Memory B cell (primary cell): ENCODE results near the gene CAMK2B.
A peak's percentile ranks its signal among the peaks of the same experiment; 100 is the strongest.
"Not testable (repeated sequence)": the region's sequence is repeated elsewhere in the genome, so short reads cannot be mapped to it uniquely, and the experiment has no call there.

Experiments used
- ATAC-seq: fragments of 150-1000 bp; cut with Tn5 transposase; 2 replicates; pipeline ENCODE4 v1.10.0; 2021; ENCODE audit warnings: low read depth, mild to moderate bottlenecking, moderate library complexity
- DNase-seq, 2 donors: peaks; one replicate each; pipeline ENCODE4 v3.0.0; 2022; ENCODE audit warnings: low spot score in 2 of 2
- H3K27ac Mint-ChIP-seq: one replicate; pipeline ENCODE4 v1.8.0; 2022; ENCODE audit warnings: mild to moderate bottlenecking, moderate library complexity, mixed read lengths
- H3K27me3 Mint-ChIP-seq: one replicate; pipeline ENCODE4 v1.8.0; 2022; ENCODE audit warnings: mixed read lengths
- H3K36me3 Mint-ChIP-seq: one replicate; pipeline ENCODE4 v1.8.0; 2022; ENCODE audit warnings: mild to moderate bottlenecking, mixed read lengths
- H3K4me1 Mint-ChIP-seq: one replicate; pipeline ENCODE4 v1.8.0; 2022; ENCODE audit warnings: mixed read lengths
- H3K4me3 Mint-ChIP-seq: one replicate; pipeline ENCODE4 v1.8.0; 2022; ENCODE audit warnings: mild to moderate bottlenecking, moderate library complexity, mixed read lengths
- H3K9me3 Mint-ChIP-seq: one replicate; pipeline ENCODE4 v1.8.0; 2022; ENCODE audit warnings: mixed read lengths

CAMK2B gene

DNA sequence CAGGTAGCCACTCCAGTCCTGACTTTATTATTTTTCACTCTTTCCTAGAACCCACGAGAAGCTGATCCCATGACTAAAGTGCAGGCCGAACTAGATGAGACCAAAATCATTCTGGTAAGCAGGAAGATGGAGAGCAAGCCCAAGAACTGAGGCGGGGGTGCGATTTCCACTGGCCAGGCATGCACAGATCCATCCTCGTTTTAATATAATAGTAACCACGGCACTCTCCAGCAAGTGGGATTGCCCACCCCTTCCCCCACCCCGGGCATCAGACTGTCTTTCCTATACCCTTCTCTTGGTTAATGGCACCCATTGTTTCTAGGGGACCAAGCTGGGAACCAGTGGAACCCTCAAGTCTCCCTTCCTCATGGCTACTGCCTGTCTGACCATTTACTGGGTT is 117.3 kb downstream of the CAMK2B start:
- Mint-ChIP-seq H3K27me3 (no peaks in the 10 kb centered on the region), H3K4me1 (peaks cover 8% of the 10 kb centered on the region), H3K27ac (no peak overlapping the region), H3K4me3 (no peak overlapping the region), H3K36me3 (peaks cover 37% of the 10 kb centered on the region), H3K9me3 (no peaks in the 10 kb centered on the region)
- no peak for DNase-seq
- no peak for ATAC-seq

DNA sequence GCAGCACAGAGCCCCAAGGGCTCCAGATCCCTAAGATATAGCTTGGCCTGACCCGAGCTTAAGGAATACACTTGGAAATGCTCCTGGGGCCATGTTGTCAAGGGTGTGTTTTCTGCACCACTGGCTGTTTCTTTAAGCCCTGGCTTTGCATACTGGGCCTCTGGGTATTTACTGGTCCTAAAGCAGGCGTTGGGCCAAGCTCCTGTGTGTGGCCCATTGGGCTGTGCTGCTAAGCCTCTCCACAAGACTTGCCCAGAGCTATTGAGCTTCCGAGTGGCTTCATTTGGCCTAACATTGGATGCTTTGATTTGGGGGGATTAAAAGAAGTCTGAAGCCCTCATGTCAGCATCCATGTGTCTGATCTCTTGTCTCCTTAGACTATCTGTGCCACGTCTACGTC is 119.4 kb downstream of the CAMK2B start:
- ATAC-seq (no peak), DNase-seq (no peak)
- peaks cover 15% of the 10 kb centered on the region for H3K4me1 Mint-ChIP-seq
- peaks cover 32% of the 10 kb centered on the region for H3K36me3 Mint-ChIP-seq
- no peaks in the 10 kb centered on the region for H3K27me3 Mint-ChIP-seq
- no peak overlapping the region for H3K27ac Mint-ChIP-seq
- no peak overlapping the region for H3K4me3 Mint-ChIP-seq
- H3K9me3 Mint-ChIP-seq: no peaks in the 10 kb centered on the region

DNA sequence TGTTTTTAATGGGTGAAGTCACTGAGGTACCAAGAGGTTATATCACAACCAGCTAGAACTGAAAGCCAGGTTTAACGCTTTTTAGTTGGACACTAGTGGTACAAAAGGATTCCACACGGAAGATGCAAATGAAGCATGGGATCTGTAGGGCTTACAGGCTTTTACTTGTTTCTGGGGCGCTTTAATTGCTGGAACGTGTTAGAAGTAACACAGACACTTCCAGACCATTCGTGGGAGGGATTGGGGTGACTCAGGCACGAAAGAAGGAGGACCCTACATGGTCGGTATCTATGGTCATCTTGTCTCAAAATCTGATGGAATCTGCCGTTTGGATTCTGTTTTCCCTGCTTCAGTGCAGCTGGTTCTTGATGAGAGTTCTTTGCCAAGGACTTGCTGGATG is 123.6 kb downstream of the CAMK2B start:
- H3K9me3 Mint-ChIP-seq: no peaks in the 10 kb centered on the region
- H3K4me1 Mint-ChIP-seq: peaks cover 16% of the 10 kb centered on the region
- H3K27me3 Mint-ChIP-seq: no peaks in the 10 kb centered on the region
- DNase-seq (no peak), ATAC-seq (no peak)
- peaks cover 15% of the 10 kb centered on the region for H3K36me3 Mint-ChIP-seq
- peak overlapping the region; percentile 90 for H3K4me3 Mint-ChIP-seq
- H3K27ac Mint-ChIP-seq: no peak overlapping the region

DNA sequence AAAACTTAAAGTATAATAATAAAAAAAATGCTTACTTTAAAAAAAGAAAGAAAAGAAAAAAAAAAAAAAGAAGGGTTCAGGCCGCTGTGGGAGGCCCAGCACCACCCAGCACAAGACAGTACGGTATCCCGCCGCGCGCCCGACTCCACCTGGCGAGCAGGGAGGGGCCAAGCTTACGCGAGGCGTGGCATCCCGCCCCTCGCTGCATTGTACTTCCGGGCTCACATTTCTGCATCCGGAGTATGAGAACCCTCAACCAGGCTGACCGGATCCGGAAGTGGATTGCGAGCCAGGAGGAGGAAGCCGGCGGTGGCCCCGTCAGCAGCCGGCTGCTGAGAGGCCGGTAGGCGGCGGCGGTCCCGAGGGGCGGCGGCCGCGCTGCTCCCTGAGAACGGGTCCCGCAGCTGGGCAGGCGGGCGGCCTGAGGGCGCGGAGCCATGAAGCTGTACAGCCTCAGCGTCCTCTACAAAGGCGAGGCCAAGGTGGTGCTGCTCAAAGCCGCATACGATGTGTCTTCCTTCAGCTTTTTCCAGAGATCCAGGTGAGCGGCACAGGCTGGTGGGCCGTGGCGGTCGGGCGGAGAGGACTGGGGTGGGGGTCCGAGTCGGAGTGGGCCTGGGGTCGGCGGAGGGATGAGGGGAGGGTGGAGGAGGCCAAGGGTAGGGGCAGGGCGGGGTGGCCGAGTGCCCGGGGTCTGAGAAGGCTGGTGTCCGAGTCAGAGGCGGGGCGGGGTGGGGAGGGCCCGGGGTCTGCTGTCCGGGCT is 124.5 kb downstream of the CAMK2B start, which contains the start of gene YKT6:
Gene YKT6, plus strand, starts transcription at position 280 of the 763 bp plus-strand sequence. Its CDS starts 158 bp downstream, at position 438.
- Mint-ChIP-seq H3K9me3 (no peaks in the 10 kb centered on the region), H3K4me3 (peak within 1 kb of the TSS; percentile 90), H3K27me3 (no peaks in the 10 kb centered on the region), H3K36me3 (peaks cover 12% of the 10 kb centered on the region), H3K27ac (peak within 1 kb of the TSS; percentile 88), H3K4me1 (peaks cover 19% of the 10 kb centered on the region)
- ATAC-seq: peak; percentile 99
- DNase-seq: peak; percentile 84 to 88

DNA sequence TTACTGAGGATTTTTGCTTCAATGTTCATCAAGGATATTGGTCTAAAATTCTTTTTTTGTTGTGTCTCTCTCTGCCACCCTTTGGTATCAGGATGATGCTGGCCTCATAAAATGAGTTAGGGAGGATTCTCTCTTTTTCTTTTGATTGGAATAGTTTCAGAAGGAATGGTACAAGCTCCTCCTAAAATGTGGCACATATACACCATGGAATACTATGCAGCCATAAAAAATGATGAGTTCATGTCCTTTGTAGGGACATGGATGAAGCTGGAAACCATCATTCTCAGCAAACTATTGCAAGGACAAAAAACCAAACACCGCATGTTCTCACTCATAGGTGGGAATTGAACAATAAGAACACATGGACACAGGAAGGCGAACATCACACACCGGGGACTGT is 125.2 kb downstream of the CAMK2B start:
- DNase-seq, H3K27ac Mint-ChIP-seq, H3K9me3 Mint-ChIP-seq, H3K36me3 Mint-ChIP-seq, ATAC-seq, H3K27me3 Mint-ChIP-seq: not testable (repeated sequence)
- peak overlapping the region; percentile 61 for H3K4me3 Mint-ChIP-seq
- H3K4me1 Mint-ChIP-seq: peaks cover 17% of the 10 kb centered on the region

DNA sequence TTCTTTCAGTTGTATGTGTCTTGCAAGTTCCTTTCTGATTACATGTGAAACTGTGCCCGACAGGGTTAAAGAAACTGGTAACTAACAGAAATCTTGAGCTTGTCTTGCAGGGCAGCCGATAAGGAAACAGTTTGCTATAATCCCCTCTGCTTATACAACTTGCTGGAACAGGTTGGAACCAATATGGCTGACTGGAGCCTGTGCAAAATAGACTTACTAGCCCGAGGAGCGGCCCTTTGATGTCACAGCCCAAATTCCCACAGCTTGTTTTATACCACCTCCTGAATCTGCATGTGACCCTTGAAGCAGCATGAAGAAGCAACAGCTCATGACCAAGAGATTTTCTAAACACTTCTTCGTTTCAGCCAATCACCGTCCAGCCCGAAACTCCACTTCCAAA is 127.9 kb downstream of the CAMK2B start:
- Mint-ChIP-seq H3K9me3 (no peaks in the 10 kb centered on the region), H3K4me3 (no peak overlapping the region), H3K36me3 (peaks cover 2% of the 10 kb centered on the region), H3K27me3 (peaks cover 7% of the 10 kb centered on the region), H3K4me1 (peaks cover 8% of the 10 kb centered on the region), H3K27ac (no peak overlapping the region)
- ATAC-seq (no peak), DNase-seq (no peak)

DNA sequence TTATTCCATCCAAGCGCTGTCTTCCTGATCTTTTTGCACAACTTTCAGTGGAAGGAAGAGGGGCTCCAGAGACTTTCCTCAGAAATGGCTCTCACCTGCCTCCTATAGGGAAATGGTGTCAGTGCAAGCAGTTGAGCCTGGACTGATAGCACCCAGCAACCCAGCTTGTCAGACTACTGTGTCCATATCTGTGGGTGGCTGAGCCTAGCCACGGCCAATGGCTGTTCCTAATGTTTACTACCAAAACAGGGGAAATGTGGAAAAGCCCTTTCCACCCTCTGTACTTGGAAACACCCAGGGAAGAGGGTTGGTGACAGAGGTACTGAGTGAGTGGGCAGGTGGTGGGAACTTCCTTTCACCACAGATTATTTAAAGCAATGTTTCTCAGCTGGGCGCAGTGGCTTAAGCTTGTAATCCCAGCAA is 128.9 kb downstream of the CAMK2B start:
- H3K4me3 Mint-ChIP-seq: no peak overlapping the region
- ATAC-seq (no peak), DNase-seq (peak; percentile 22 to 47)
- peaks cover 7% of the 10 kb centered on the region for H3K27me3 Mint-ChIP-seq
- peaks cover 5% of the 10 kb centered on the region for H3K4me1 Mint-ChIP-seq
- H3K36me3 Mint-ChIP-seq: peaks cover 2% of the 10 kb centered on the region
- H3K9me3 Mint-ChIP-seq: no peaks in the 10 kb centered on the region
- H3K27ac Mint-ChIP-seq: no peak overlapping the region

DNA sequence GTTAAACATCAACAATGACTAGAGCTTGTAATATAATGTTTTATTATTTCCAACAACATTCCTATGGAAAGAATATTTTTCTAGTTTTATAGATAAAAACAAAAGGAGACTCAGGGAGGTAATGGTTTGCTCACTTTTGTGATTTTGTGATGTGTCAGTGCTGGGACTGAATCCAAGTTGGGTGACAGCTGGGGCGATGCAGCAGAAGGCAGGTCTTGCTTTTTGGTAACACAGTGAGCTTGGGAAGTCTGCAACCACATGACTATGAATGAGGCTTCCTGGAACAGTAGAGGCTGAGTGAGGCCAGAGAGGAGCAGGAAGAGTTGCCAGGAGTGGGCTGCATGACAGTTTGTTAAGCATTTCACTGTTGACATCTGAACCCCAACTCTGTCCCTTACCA is 129.5 kb downstream of the CAMK2B start:
- ATAC-seq: no peak
- no peak for DNase-seq
- no peak overlapping the region for H3K27ac Mint-ChIP-seq
- no peaks in the 10 kb centered on the region for H3K9me3 Mint-ChIP-seq
- peaks cover 7% of the 10 kb centered on the region for H3K27me3 Mint-ChIP-seq
- no peak overlapping the region for H3K4me3 Mint-ChIP-seq
- H3K4me1 Mint-ChIP-seq: peaks cover 4% of the 10 kb centered on the region
- peaks cover 2% of the 10 kb centered on the region for H3K36me3 Mint-ChIP-seq

DNA sequence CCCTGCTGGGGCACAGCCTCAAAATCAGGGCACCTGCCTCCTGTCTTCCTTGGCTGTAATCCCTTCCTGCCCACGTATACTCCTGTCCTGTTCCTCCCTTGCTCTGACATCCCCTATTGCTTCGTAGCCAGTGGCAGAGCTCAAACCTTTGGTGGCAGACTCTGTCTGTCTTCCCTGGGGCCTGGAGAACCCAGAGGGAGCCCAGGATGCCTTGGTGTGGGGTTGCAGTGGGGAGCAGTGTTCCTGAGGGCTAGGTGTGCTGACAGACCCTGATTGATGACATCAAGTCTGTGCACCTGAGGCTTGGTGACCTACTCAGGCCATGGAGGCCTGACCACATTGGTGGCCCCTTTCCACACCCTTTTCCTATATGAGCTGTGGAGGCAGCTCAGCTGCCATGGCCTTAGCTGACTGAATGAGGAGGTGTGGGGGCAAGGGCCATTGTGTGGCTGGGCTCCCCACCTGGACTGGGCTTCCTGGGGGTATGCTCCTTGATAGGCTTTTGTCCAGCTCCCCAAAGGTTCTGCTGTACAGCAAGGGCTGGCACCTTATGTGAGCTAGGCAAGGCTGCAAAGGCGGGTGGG is 130.7 kb downstream of the CAMK2B start:
- no peak overlapping the region for H3K27ac Mint-ChIP-seq
- no peak for ATAC-seq
- DNase-seq: no peak

DNA sequence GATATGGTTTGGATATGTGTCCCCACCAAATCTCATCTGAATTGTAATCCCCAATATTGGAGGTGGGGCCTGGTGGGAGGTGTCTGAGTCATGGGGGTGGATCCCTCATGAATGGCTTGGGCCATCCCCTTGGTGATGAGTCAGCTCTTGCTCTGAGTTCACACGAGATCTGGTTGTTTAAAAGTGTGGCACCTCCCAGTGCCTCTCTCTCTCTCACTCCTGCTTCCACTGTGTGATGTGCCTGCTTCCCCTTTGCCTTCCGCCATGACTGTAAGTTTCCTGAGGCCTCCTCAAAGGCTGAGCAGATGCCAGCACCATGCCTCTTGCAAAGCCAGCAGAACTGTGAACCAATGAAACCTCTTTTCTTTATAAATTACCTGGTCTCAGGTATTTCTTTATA is 131.3 kb downstream of the CAMK2B start:
- H3K4me1 Mint-ChIP-seq: peaks cover 4% of the 10 kb centered on the region
- DNase-seq (no peak), ATAC-seq (no peak)
- no peak overlapping the region for H3K4me3 Mint-ChIP-seq
- no peak overlapping the region for H3K27ac Mint-ChIP-seq
- H3K36me3 Mint-ChIP-seq: peaks cover 2% of the 10 kb centered on the region
- H3K27me3 Mint-ChIP-seq: peaks cover 7% of the 10 kb centered on the region
- H3K9me3 Mint-ChIP-seq: no peaks in the 10 kb centered on the region

More for the DNA sequence above, 130.7 kb downstream of the CAMK2B start:
- Mint-ChIP-seq H3K9me3 (no peaks in the 10 kb centered on the region), H3K36me3 (peaks cover 2% of the 10 kb centered on the region), H3K27me3 (peaks cover 7% of the 10 kb centered on the region), H3K4me3 (no peak overlapping the region), H3K4me1 (peaks cover 4% of the 10 kb centered on the region)

DNA sequence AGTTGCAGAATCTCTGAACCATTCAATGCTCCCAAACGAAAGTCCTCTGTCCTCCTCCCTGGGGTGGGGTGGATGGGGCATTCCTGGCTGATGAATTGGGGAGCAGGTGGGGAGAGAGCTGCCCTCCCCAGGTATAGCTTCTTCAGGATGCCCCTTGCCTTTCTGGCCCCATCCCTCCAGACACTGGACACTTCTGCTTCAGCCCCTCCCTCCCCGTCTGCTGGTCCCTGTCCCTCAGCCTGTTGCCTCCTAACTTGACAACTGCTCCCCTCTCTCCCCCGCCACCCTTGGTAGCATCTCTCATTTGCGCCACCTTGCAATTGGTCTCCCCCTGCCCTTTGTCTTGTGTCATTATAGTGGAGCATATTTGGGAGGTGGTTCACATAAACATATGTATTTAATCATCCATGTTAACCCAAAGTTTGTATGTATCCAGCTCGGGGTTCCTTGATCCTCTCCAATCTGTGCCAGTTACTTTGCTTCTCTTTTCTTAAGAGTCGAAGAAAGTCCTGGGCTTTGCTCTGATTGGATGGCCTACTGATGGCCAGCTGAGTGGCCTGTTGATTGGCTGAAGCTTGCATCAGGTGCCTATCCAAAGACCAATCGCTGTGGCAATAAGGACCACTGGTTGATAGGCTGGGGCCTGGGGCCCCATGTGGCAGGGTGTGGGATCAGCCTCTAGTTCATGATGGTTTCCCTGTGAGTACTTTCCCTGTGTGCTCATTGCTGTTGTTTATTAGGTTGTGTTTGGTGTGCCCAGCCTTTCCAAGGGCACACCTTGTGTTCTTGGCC is 132.2 kb downstream of the CAMK2B start:
- H3K4me1 Mint-ChIP-seq: peaks cover 4% of the 10 kb centered on the region
- peaks cover 7% of the 10 kb centered on the region for H3K27me3 Mint-ChIP-seq
- peaks cover 2% of the 10 kb centered on the region for H3K36me3 Mint-ChIP-seq
- DNase-seq: no peak
- no peak overlapping the region for H3K27ac Mint-ChIP-seq
- H3K9me3 Mint-ChIP-seq: no peaks in the 10 kb centered on the region
- no peak overlapping the region for H3K4me3 Mint-ChIP-seq
- ATAC-seq: peak; percentile 24

DNA sequence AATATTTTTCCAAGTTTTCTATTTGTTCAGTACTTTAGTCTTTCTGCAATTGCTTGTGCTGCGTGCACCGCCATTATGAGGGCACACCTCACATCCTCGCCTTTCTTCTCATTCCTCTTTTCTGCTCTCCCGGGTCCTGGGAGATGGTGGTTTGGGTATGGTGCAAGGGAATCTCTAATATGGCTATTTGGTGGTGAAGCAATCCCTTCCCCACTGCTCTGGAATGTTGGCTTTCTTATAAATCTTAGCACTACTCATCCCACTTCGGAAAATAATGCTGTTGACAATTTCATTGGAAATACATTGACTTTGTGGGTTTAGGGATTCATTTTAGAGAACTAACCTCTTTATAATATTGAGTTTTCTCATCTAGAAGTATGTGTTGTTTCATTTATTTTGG is 134.2 kb downstream of the CAMK2B start:
- ATAC-seq: no peak
- Mint-ChIP-seq H3K9me3 (no peaks in the 10 kb centered on the region), H3K27ac (no peak overlapping the region), H3K27me3 (peaks cover 7% of the 10 kb centered on the region), H3K36me3 (peaks cover 2% of the 10 kb centered on the region), H3K4me1 (no peaks in the 10 kb centered on the region), H3K4me3 (no peak overlapping the region)
- DNase-seq: no peak

DNA sequence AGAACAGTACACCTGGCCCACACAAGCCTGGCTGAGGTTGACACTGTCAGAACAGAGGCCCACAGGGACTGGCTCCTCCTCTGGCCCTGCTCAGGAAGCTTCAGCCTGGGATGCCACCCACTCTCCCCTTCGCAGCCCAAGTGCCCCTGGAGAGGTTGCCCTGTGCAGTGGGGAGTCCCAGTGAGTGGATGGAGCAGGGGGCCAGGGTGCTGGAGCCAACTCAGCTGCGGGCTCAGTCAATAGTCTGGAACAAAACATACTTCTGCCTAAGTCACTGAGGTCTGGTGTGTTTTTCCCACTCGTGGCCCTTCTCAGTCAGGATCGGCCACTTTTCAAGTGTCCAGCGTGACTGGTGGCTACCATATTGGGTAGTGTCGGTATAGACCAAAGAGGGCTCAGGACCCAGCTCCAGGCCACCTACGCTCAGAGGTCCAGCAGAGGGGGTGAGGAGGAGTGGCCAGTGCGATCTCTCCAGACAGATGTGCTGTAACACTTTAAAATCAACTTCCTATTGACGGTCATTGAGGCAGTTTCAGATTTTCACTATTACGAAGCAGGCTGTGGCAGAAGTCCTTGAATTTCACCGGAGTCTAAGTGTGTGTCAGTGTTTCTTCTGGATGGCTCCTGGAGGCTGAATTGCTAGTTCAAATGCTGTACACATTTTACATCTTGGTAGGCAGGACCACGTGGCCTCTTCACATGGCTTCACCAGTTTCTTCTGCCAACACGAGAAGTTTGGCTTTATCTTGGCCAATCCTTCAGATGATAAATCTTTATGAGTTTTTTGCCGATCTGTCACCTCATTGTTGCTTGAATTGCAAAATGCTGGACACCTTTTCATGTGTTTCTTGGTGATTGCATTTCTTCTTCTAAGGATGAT is 135.2 kb downstream of the CAMK2B start:
- H3K27me3 Mint-ChIP-seq: peaks cover 6% of the 10 kb centered on the region
- ATAC-seq: no peak
- H3K36me3 Mint-ChIP-seq: peaks cover 2% of the 10 kb centered on the region
- no peaks in the 10 kb centered on the region for H3K4me1 Mint-ChIP-seq
- H3K9me3 Mint-ChIP-seq: no peaks in the 10 kb centered on the region
- no peak for DNase-seq
- no peak overlapping the region for H3K27ac Mint-ChIP-seq
- no peak overlapping the region for H3K4me3 Mint-ChIP-seq
